Dedifferentiated amniotic fluid mesenchymal stem cell (primary cell): ENCODE results near the gene OPHN1.
A peak's percentile ranks its signal among the peaks of the same experiment; 100 is the strongest.

ENCODE experiments used
- DNase-seq: peaks from one replicate; pipeline ENCODE4 v3.0.0-alpha.2; 2016; ENCODE audit errors: extremely low spot score

OPHN1 gene

DNA sequence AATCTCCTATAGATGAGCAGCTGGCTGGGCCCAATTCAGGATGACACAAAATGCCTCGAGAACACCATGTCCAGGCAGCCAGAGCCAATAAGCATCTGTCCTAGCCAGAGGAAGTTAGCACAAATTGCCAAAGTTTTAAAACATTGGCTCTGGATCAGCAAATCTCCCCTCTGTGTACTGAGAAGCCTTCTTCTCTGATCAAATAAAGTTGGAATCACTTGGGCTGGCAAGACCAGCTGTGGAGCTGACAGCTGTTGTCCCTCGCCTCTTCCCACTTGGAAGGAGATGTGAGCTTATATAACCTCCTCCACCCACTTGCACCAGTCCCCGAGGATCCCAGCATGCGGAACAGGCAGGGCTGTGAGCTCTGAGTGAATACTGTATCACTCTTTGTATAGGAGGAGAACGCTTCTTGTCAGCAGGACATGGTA, 183.9 kb downstream of the OPHN1 start:
- no peak for DNase-seq

DNA sequence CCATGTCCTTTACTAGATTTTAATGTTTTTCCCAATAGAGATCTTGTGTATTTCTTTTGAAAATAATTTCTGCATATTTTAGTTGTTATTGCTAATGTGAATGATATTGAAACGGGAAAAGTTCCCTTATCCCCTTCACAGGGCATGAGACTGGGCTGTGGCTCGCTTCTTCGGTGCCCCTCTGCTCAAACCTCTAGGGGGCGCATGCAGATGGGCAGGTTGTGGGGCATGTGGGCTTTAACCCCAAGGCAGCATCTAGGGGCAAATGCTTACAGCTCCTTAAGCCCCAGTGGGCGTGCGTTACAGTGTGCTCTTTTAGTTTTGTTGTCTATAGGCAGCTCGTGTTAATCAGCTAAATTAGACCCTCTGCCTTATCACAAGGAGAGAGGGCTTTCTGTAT, 194.7 kb downstream of the OPHN1 start:
- no peak for DNase-seq

DNA sequence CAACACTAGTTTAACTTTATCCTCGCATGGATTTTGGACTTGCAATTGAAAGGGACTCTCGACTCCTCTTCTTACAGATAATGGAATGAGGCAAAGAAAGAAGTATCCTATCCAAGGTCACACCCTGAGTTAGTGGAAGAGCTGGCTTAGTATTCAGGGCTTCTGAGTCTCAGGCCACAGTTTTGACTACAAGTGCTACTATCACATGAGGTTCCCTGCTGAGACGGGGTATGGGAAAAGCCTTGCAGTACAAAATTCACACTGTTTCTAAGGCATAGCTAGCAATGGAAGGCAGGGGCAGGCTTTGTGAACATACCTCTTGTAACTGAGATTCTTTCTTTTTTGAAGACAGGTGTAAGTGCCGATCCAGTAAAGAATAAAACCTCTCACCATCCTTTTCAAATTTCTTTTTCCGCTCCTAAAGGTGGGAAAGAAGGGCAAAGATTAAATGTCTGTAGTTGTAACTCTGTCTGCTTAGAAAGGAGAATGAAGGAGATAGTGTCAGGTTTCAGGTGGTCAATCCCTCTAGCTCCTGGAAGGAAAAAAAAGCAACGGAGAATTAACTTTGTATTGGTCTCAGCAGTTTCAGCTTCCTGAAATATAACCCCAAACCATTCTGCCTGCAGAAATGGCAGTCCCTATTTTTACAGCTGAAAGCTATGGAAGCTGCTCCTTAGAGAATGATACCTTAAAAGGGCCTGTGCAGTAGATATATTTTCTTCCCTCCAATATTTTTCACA, 199.0 kb downstream of the OPHN1 start:
- DNase-seq = no peak

DNA sequence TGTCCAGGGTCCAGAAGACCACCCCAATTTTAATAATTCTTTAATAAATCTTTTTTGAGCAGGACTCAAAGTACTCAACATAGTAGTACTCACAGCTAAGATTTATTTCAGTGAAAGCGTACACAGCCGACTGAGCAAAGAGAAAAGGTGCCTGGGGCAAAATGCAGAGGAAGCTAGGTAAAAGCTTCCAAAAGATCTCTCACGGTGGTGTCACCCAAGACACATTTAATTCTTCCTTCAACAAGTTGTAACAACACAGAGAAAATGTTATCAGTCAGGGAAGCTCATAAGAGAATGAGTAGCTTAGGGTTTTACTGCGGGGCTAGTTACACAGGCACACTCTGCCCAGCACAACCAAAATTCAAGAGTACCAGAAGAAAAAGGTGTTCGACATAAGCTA, 201.1 kb downstream of the OPHN1 start:
- no peak for DNase-seq

DNA sequence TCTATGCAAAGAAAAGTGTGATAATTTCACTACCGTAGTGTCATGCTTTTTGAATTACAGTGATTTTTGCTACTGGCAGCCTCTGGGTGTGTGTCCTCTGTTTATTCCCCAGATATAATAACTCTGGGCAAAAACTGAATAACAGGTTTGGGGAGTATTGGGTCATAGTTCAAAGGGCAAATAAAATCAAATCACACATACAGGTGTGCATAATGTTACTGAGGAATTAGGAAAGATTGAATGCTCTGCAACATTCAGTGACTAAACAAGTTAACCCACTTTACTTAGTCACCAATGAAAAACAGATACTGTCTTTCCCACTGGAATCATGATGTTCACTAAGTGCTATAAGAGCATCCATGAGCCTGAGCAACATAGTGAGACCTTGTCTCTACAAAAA, 224.3 kb downstream of the OPHN1 start:
- DNase-seq = no peak

DNA sequence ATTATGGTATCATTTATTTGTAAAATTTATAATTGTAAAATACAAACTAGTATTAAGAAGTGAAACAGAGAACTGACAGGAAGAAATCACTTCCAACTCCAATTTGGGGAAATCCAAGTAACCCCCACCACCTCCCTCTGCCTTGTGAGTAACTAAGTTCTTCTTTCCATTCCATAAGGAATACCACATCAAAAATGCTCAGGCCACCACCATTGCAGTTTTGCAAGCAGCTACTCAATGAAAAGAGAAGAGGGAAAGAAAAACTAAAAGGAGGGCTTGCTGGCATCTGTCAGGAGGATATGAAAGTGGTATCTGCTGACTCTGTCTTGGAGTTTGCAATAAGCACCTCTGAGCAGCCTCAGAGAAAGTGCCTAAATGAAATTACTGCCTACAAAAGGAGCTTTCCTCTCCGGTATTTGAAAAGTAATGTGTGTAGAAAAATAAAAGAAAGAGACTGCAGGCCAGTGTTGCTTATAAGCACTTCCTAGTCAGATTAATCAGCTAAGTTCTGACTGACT, 228.7 kb downstream of the OPHN1 start:
- no peak for DNase-seq

DNA sequence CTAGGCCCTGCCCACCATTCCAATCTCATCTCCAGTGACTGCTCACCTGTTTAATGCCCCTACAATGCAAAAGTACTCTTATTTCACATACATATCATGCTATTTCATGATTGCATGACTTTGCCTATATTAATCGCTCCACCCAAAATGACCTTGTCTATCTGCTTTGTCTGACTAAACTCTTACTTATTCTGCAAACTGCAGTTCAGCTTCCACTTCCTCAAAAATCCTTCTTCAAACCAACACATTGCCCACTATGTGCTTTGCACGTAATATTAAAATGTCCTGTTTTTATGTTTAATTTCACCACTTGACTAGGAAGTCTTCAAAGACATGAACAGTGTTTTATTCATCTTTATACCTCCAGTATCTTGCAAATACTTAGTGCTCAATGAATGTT, 229.6 kb downstream of the OPHN1 start:
- no peak for DNase-seq

DNA sequence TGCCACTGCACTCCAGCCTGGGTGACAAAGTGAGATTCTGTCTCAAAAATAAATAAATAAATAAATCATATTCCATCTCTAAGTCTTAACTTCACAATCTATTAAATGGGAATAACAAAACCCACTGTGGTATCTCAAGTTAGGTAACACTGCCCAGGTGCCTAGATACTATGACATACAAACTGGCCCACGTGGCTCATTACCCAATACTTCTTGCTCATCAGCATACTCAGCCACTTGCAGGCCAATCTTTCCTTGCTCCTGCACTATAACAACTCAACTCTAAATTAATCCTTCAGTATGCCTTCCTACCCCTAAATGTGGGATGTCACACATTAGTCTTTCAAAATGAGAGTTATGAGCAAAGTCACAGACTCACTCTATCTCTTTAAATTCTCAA, 230.1 kb downstream of the OPHN1 start:
- no peak for DNase-seq

DNA sequence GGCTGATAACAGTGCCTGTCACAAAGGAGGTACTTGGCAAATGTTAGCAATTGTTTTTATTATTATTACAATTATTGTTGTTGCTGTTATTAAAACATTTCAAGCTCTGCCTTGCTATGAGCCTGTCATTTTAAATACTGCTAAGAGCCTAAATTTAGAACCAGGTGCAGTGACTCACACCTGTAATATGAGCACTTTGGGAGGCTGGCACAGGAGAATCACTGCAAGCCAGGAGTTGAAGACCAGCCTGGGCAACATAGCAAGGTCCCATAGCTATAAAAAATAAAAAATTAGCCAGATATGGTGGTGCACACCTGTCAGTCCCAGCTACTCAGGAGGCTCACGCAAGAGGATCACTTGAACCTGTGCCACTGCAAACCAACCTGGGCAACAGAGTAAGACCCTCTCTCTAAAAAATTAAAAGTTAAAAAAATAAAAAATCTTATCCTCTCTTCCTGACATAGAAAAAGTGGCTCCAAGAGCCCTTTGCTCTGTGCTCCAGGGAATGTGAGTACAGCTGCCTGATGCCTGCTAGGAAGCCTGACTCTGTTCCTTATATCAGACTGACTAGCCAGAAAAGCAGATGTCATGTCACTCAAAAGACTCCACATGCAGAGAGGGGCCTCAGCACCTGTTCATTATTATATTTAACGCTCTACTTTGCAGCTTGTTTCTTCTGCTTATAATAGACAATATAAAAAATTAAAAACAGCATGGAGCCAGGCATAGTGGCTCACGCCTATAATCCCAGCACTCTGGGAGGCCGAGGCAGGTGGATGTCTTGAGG, 234.0 kb downstream of the OPHN1 start:
- DNase-seq = no peak

DNA sequence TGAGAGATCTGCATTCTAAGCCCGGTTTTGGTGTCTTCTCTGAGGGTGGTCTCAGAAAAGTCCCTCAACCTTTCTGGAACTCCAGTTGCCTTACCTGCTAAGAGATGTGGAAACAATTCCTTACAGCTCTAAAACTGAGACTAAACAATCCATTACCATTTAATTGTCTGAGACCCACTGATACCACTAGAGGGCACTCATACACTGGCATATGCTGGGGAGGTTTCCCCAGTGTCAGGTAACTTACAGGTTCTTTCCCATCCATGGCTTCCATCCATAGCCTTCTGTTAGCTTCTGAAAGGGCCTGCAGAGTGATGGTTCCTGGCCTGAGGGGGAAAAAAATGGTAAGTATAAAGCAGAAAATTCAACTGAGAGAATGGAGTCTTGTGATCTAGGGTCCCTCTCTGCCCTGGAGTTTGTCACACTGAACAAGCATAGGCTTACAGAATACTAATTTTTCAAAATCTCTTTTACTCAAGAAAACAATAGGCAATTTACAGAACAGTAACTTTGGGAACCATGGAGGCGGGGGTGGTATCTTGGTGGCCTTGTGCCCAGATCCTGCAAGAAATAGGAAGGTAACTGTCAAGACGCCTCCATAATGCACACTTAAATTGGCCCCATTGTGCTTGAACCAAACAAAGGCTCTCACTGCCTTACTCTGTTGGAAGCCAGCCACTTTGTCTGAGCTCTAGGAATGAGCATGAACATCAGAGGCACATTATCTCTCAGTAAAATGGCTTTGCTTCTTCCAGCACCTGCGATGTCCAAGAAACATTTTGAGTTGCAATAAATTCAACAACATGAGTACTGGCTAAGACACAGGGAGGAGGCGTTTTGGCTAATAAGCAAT, 236.1 kb downstream of the OPHN1 start:
- peak; percentile 33 for DNase-seq

DNA sequence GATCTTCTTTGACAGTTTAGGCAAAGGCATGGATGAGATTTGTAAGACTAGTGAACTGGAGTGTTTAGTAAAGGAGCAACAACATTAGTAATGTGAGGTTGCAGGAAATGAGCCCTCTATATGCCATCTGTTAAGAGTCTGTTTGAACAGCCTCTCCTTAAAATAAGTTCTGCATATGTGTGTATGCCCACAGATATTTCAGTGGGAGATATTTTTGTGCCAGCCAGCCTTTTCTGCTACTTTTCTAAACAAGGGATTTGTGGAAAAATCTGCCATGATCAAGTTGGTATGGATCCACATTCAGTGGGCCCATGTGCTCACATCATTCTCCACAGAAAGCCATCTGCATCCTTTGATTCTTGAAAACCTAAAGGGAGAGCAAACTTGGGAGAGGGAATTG, 237.7 kb downstream of the OPHN1 start:
- no peak for DNase-seq

DNA sequence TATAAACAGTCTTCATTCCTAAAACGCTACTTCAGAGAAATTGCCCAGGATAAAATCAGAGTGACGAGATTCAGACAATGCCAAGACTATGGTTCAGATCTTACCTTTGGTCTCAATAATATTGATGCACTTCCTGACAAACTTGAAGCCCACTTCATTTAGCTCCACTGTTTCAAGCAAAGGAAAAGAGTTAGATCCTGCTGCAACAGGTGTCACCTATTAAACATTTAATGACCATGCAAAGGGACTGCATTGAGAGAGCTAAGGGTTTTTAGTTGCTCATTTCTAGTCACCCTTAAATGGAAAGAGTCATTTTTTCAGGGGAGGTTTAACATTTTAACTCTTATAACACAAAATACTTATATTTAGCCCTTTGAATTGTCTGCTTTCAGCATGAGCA, 239.5 kb downstream of the OPHN1 start:
- DNase-seq = no peak

DNA sequence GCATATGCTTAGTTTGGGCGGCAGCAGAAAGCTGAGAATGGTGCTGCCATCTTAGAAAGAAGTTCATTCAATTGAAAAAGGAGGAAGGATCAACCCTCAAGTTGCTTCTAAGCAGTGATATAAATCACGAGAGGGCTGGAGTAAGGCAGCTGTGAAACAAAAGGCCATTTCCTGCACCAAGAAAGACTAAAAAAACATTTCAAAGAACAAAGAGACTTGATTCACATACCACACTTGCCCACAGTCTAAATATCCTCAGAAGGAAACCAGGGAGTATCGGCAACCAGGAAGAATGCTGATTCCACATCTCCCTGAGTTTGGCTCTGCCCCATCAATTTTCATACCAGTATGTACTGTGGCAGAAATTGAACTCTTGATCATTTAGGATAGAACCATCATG, 240.1 kb downstream of the OPHN1 start:
- no peak for DNase-seq

DNA sequence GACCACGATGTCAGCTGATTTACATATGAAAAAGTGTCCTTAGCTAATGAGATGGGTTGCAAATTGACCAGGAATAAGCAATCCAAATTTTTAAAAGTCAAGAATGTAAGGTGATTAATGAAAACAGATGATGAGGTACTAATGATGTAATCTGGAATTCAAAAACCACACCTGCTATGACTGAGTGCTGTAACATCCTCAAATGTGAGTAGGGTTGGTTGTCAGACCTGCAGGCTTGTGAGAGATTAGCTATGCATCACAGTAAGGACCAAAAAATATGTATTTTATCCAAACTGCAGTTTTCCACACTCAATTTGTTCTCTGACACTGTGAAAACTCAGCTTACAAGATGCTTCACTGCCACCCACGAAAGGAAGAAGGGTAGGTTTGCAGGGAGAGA, 242.5 kb downstream of the OPHN1 start:
- no peak for DNase-seq

DNA sequence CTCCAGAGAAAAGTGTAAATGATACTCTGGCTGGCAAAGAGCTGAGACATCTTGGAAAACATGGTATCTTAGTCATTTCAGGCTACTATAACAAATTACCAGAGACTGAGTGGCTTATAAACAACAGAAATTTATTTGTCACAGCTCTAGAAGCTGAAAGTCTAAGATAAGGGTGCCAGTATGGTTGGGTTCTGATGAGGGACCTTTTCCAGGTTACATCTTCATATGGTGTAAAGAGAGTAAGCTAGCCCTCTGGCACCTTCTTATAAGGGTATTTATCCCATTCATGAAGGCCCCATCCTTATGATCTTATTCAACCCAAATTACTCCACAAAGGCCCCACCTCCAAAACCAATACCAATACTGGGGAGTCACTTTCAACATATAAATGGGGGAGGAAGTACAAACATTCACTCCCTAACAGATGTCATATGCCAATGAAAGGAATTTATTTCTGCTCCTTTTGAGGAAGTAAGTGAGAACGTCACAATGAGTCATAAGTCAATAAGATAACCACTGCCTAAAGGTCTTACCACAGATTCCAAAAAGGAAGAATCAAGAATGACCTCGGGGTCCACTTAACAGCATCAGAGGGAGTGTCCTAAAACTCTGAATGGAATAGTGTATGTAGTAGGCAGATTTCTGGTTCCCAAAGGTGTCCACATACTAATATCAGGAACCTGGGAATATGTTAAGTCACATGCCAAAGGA, 246.6 kb downstream of the OPHN1 start:
- DNase-seq = no peak

DNA sequence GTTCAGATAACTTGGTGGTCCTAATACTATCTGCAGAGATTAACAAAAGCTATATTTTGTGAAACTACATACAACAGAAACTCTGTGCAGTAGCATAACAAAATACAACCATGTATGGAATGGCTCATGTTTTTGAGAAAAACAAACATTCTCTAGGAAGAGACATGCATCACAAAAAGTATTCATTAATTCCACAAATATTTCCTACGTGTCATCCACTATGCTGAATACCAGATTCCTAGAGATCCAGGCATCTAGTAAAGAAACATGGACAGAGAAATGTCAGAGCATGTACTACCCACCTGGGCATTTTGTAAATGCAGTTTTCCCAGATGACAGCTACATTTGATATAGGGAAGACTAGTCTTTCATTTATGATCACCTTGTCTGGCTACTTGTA, 248.1 kb downstream of the OPHN1 start:
- no peak for DNase-seq

DNA sequence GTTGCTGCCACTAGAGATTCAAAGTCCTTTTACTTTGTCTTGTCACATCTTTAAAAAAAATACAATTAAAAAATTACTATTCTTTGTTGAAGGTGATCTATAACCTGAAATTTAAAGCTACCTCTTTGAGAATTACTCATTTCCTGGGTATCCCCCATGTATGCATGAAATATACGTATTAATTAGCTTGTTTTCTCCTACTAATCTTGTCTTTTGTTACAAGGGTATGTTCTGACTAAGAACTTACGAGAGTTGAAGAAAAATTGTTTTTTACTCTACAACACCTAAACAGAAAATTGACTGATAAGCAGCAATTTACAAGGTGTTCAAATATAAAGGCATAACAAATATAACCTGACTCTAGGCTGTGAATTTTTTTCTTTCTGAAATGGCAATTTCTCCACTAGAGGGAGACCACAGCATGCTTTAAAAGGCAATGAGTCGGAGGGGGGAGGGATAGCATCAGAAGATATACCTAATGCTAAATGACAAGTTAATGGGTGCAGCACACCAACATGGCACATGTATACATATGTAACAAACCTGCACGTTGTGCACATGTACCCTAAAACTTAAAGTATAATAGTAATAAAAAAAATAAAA, 249.6 kb downstream of the OPHN1 start:
- DNase-seq = peak; percentile 39

DNA sequence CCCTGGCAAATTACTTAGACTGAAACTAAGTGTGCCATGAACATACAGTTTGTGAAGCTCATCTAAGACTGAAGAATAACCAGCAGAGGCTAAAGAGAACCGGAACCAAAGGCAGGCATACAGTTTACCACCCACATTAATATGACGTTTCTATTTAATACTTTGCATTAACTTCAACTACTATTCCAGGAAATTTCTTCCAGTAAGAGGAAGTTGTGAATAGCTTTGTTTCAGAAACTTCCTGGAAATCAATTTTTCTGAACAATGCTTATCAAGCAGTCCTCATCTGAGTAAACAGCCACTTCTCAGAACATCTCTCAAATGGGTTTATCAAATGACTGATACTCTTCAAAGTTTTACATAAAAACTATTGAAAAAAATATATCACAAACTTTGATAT, 252.7 kb downstream of the OPHN1 start:
- no peak for DNase-seq

DNA sequence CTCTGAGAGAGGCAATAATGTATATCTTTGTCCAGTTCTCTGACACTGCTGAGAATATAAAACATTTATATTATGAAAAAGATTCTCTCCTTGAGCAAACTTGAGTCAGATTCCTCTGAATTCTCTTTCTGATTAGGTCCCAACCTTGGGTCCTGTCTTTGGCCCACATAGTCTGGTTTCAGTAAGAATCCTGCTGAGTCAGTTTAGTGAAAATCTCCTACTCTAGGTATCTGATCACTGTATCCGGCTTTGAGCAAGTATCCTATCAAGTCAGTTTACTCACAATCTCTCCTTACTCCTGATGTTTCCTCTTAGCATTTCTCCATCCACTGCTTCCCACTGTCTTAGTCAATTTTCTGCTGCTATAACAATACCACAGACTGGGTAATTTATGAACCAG, 253.9 kb downstream of the OPHN1 start:
- no peak for DNase-seq

DNA sequence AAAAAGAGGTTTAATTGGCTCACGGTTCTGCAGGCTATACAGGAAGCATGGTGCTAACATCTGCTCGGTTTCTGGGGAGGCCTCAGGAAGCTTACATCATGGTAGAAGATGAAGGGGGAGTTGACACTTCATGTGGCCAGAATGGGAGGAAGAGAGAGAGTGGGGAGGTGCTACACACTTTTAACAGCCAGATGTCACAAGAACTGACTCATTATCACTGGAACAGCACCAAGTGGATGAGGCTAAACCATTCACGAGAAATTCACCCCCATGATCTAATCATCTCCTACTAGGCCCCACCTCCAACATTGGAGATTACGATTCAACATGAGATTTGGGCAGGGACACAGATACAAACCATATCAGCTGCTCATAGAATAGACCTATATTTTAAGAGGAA, 255.8 kb downstream of the OPHN1 start:
- no peak for DNase-seq

DNA sequence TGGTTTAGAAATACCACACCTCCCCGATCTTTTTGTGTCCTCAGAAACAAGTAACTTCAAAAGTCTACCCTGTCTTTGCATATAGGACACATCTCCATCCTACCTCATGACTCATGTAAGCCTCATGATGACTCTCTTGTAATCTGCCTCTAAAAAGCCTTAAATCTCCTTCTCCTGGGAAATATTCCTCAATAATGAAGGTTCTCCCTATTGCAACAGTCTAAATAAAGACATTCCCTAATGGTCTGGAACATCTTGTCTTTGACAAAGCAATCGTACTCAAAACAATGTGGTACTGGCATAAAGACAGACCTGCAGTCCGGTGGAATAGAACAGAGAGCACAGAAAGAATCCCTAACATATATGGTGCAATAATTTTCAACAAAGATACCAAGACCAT, 257.7 kb downstream of the OPHN1 start:
- DNase-seq = no peak
